ENCODE data around the gene TTC7B. TPM values are rescaled to one million over a fixed set of nuclear protein-coding genes. Genes with fewer than 3 reads are reported as not detected.

TTC7B gene
- total RNA-seq, 1 experiment from 2014 or later, result 40.9 TPM

- POLR2A ChIA-PET, result no interaction called here
- ATAC-seq, result no peak
- Histone ChIP-seq H3K9me3 (ENCODE audit: control insufficient read depth, insufficient read depth, low read depth, low read length) (no peaks in the 10 kb centered on the region), H3K27ac (ENCODE audit: low read length) (no peak overlapping the region), H3K27me3 (ENCODE audit: control insufficient read depth, insufficient read depth, low read length) (no peaks in the 10 kb centered on the region), H3K36me3 (ENCODE audit: control insufficient read depth, insufficient read depth, low read length) (no peaks in the 10 kb centered on the region), H3K4me1 (ENCODE audit: control insufficient read depth, insufficient read depth, low read length) (no peaks in the 10 kb centered on the region), H3K4me3 (ENCODE audit: low read depth in 2 of 2, low read length in 2 of 2) (no peak overlapping the region)
- TF ChIP-seq REST (IDR thresholded peaks at IDR 0.05; ENCODE audit: insufficient read depth in 1 of 2, low read depth in 2 of 2, low read length in 1 of 2) (no peak), SIN3A (IDR thresholded peaks at IDR 0.05; ENCODE audit: borderline replicate concordance, insufficient read depth, low read depth, low read length) (no peak), CTCF (IDR thresholded peaks at IDR 0.05) (no peak), TCF7L2 (IDR thresholded peaks at IDR 0.05; ENCODE audit: low read depth, low read length) (no peak), POLR2AphosphoS5 (IDR thresholded peaks at IDR 0.05; ENCODE audit: low read depth, low read length) (no peak)
- in situ Hi-C loops (cut with HindIII; ENCODE audit: low pct_unique_long_range_greater_than_20kb, low sequenced_read_pairs) (no loop called here), intact Hi-C loops (cut with micrococcal nuclease; ENCODE audit: unreplicated experiment) (no loop called here)
- CTCF ChIA-PET, result no interaction called here
- DNase-seq (ENCODE audit: low read depth, low spot score), result no peak
- no TSS peak for BruUV-seq (replicated peaks)
Measured at GRCh38 chr14:90489916-90490719, 326.1 kb downstream of the TTC7B start.

- Histone ChIP-seq H3K4me1 (ENCODE audit: control insufficient read depth, insufficient read depth, low read length) (no peaks in the 10 kb centered on the region), H3K9me3 (ENCODE audit: control insufficient read depth, insufficient read depth, low read depth, low read length) (no peaks in the 10 kb centered on the region), H3K36me3 (ENCODE audit: control insufficient read depth, insufficient read depth, low read length) (no peaks in the 10 kb centered on the region), H3K27me3 (ENCODE audit: control insufficient read depth, insufficient read depth, low read length) (no peaks in the 10 kb centered on the region), H3K27ac (ENCODE audit: low read length) (no peak overlapping the region), H3K4me3 (ENCODE audit: low read depth in 2 of 2, low read length in 2 of 2) (no peak overlapping the region)
- ChIA-PET POLR2A (no interaction called here), CTCF (no interaction called here)
- ATAC-seq (no peak), DNase-seq (ENCODE audit: low read depth, low spot score) (no peak)
- intact Hi-C loops (cut with micrococcal nuclease; ENCODE audit: unreplicated experiment) (no loop called here), in situ Hi-C loops (cut with HindIII; ENCODE audit: low pct_unique_long_range_greater_than_20kb, low sequenced_read_pairs) (no loop called here)
- TF ChIP-seq TCF7L2 (IDR thresholded peaks at IDR 0.05; ENCODE audit: low read depth, low read length) (no peak), POLR2AphosphoS5 (IDR thresholded peaks at IDR 0.05; ENCODE audit: low read depth, low read length) (no peak), CTCF (IDR thresholded peaks at IDR 0.05) (no peak), REST (IDR thresholded peaks at IDR 0.05; ENCODE audit: insufficient read depth in 1 of 2, low read depth in 2 of 2, low read length in 1 of 2) (no peak), SIN3A (IDR thresholded peaks at IDR 0.05; ENCODE audit: borderline replicate concordance, insufficient read depth, low read depth, low read length) (no peak)
- BruUV-seq (replicated peaks), result no TSS peak
Measured at GRCh38 chr14:90489306-90489705, 326.9 kb downstream of the TTC7B start.
